Astrocyte of the cerebellum (primary cell): ENCODE measurements around the gene KHNYN.
"Not testable (repeated sequence)": the region's sequence is repeated elsewhere in the genome, so short reads cannot be mapped to it uniquely, and the experiment has no call there.

Experiments
- DNase-seq: peaks from one replicate; pipeline ENCODE4 v3.0.0-alpha.2; 2011; ENCODE audit warnings: low read depth
- H3K4me3 ChIP-seq: 2 replicates; pipeline ENCODE4 v1.5.1; 2011; ENCODE audit warnings: mild to moderate bottlenecking, low read depth, low read length, moderate library complexity
- in situ Hi-C: cut with HindIII; loops from 2 replicates; pipeline ENCODE4 v1.10.0; 2017; ENCODE audit warnings: low sequenced_read_pairs
- TF ChIP-seq, protein P1 (sequence below): IDR thresholded peaks from 2 replicates; pipeline ENCODE4 v1.5.1; 2012; ENCODE audit warnings: low read length, low read depth, moderate library complexity, mild to moderate bottlenecking; ENCODE audit errors: missing control alignments

KHNYN gene

DNA sequence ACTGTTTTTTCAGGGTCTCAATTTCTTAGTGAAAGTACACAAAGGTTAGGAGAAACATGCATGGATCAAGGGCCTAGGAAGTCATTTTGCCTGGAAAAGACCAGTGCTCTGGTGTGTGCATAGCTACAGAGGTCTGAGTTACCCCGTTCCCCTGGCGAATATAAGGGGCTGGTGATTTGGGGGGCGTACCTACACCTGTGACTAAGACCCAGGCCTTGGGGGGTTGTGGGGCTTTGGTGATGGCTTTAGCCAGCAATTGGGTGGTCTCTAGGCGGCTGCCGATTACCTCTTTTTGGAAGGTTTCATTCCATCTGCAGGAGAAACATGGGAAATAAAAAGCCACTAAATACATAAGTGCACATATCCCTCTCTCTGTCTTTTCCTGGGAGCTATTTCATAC, 11.7 kb downstream of the KHNYN start:
- peak overlapping the region; percentile 81 for H3K4me3 ChIP-seq
- in situ Hi-C loops = no loop called here
- TF ChIP-seq, protein P1, sequence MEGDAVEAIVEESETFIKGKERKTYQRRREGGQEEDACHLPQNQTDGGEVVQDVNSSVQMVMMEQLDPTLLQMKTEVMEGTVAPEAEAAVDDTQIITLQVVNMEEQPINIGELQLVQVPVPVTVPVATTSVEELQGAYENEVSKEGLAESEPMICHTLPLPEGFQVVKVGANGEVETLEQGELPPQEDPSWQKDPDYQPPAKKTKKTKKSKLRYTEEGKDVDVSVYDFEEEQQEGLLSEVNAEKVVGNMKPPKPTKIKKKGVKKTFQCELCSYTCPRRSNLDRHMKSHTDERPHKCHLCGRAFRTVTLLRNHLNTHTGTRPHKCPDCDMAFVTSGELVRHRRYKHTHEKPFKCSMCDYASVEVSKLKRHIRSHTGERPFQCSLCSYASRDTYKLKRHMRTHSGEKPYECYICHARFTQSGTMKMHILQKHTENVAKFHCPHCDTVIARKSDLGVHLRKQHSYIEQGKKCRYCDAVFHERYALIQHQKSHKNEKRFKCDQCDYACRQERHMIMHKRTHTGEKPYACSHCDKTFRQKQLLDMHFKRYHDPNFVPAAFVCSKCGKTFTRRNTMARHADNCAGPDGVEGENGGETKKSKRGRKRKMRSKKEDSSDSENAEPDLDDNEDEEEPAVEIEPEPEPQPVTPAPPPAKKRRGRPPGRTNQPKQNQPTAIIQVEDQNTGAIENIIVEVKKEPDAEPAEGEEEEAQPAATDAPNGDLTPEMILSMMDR = no peak
- DNase-seq = no peak

DNA sequence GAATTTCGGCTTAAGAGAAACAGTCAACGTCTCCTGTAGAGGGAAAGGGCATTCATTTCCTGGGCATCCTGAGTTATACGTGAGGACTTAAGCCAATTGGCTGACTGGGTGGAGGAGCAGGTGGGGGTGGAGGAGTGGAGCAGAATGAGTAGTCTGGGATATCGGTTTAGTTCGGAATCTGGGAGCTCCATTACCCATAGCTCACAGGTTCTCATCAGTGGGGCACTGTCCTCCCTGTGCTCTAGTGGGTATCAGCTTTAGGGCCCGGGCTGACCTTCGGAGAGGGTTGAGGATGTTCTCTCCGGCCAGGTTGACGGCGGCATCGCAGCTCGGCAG, 12.1 kb downstream of the KHNYN start:
- in situ Hi-C loops = no loop called here
- TF ChIP-seq, protein P1 = no peak
- no peak for DNase-seq
- peak overlapping the region; percentile 81 for H3K4me3 ChIP-seq

DNA sequence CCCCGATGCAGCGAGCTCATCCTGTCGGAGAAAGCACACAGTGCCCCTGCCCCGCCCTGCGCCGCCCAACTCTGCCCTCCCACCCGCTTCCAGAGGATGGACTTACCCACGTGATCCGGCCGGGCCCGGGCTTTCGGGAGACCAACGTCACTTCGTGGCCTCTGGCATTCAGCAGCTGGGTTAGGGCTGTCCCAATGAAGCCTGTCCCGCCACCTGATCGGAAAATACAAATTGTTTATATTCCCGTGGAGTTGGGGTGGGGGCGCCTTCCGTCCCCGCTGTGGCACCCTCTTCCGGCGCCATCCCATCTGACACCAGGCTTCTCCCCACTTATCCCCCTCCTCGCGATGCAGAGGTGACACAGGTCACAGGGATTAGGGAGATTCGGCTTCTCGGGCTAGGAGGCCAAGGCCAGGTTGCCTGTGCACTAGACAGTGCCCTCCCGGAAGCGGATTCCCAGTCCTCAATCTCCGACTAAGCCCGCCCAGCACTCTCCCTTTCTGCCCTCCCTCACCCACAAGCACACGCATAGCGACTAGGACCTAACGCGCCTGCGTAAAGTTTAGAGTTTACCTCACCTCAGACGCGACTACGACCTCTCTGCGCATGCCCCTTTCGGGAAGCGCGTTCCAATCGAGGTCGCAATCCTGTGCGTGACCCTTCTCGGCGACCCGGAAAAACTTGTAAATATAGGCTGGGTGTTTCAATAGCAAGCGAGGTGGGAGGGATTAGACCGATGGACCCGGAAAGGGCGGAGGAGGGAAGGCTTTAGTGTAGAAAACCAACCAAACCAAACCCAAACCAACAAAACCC, 12.7 kb downstream of the KHNYN start, which contains the start of gene SDR39U1:
Gene SDR39U1 (minus strand): TSS at position 537 of the 813 bp plus-strand sequence. CDS start 7 bp downstream, at position 530.
- peak; percentile 97 for DNase-seq
- TF ChIP-seq, protein P1 = no peak

DNA sequence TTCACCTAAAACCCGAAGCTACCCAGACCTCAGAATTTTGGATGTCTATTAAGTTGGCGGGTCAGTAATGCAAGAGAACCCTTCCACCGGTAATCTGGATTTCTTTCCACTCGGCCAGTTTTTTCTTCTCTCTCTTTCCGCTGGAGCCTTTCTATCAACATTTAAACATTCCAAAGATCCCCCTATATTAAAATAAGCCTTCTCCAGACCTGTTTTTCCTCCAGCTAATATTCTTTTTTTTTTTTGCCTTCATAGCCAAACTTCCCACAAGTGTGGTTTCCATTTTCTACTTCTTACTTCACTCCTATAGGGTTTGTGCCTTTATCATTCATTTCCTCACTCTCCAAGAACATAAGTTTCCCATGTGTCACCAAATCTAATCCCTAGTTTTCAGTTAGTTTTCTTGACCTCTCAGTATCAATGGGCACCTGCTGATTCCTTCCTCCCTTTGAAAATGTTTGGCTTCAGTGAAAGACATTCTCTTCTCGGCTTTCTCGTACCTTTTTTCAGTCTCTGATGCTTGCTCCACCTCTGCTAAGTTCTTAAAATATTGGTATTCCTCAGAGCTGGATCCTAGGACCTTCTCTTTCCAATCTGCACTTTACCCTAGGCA, 13.4 kb downstream of the KHNYN start:
- TF ChIP-seq, protein P1 = no peak
- in situ Hi-C loops = no loop called here
- H3K4me3 ChIP-seq = peak overlapping the region; percentile 81
- no peak for DNase-seq

More for the DNA sequence above, 12.7 kb downstream of the KHNYN start, which contains the start of gene SDR39U1:
- peak within 1 kb of the TSS; percentile 81 for H3K4me3 ChIP-seq
- in situ Hi-C loops = no loop called here

DNA sequence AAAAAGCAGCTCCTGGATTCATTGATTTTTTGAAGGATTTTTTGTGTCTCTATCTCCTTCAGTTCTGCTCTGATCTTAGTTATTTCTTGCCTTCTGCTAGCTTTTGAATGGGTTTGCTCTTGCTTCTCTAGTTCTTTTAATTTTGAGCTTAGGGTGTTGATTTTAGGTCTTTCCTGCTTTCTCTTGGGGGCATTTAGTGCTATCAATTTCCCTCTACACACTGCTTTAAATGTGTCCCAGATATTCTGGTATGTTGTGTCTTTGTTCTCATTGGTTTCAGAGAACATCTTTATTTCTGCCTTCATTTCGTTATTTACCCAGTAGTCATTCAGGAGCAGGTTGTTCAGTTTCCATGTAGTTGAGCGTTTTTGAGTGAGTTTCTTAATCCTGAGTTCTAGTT, 21.1 kb downstream of the KHNYN start:
- DNase-seq, in situ Hi-C loops, H3K4me3 ChIP-seq: not testable (repeated sequence)

DNA sequence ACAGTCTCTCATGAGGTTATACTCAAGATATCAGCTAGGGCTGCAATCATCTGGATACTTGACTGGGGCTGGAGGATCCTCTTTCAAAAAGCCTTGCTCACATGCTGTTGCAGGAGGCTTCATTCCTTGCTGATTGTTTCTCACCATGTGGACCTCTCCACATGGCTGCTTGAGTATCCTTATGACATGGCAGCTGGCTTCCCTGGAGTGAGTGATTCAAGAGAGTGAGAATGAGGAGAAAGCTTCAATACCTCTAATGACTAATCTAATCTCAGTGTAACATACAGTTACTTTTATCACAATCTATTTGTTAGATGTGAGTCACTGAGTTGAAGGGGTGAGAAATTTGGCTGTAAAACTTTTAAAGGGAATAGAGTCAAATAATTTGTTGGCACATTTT, 27.2 kb downstream of the KHNYN start:
- in situ Hi-C loops = no loop called here
- no peak for DNase-seq
- TF ChIP-seq, protein P1 = no peak
- no peak overlapping the region for H3K4me3 ChIP-seq

DNA sequence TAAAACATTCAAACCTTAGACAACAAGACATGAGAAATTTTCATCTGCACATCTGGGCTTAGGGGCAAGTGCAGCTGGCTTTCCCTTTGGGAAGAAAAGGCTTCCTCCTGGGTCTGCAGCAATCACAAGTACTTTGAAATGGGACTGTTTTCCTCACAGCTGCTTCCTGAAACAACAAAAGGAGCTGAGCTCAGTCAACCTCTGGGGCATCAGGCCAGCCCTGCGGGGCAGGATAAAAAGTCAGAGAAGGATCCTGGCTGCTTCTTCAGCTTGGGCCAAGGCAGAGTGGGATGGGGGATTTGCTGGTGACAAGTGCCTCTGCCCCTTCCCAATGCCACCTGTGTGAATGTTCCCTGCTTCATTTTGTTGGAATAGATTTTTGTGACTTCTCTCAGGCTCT, 29.0 kb downstream of the KHNYN start:
- DNase-seq = no peak
- H3K4me3 ChIP-seq = no peak overlapping the region
- TF ChIP-seq, protein P1 = no peak
- in situ Hi-C loops = no loop called here
